ENCODE measurements around the gene SOX5.
"Not testable (repeated sequence)": the region's sequence is repeated elsewhere in the genome, so short reads cannot be mapped to it uniquely, and the experiment has no call there.

DNA sequence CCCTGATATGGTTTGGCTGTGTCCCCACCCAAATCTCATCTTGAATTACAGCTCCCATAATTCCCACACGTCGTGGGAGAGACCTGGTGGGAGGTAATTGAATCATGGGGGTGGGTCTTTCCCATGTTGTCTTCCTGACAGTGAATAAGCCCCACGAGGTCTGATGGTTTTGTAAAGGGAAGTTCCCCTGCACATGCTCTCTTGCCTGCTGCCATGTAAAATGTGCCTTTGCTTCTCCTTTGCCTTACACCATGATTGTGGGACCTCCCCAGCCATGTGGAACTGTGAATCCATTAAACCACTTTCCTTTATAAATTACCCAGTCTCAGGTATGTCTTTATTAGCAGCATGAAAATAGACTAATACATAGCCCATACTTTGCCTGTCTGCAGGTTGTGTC lies 458.4 kb downstream of the SOX5 start:
- TF ChIP-seq POLR2A (IDR thresholded peaks at IDR 0.05), result not testable (repeated sequence)
- TF ChIP-seq, protein P1, sequence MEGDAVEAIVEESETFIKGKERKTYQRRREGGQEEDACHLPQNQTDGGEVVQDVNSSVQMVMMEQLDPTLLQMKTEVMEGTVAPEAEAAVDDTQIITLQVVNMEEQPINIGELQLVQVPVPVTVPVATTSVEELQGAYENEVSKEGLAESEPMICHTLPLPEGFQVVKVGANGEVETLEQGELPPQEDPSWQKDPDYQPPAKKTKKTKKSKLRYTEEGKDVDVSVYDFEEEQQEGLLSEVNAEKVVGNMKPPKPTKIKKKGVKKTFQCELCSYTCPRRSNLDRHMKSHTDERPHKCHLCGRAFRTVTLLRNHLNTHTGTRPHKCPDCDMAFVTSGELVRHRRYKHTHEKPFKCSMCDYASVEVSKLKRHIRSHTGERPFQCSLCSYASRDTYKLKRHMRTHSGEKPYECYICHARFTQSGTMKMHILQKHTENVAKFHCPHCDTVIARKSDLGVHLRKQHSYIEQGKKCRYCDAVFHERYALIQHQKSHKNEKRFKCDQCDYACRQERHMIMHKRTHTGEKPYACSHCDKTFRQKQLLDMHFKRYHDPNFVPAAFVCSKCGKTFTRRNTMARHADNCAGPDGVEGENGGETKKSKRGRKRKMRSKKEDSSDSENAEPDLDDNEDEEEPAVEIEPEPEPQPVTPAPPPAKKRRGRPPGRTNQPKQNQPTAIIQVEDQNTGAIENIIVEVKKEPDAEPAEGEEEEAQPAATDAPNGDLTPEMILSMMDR (IDR thresholded peaks at IDR 0.05), result not testable (repeated sequence)
